IMR-90 (cell line): Measurements from ENCODE around the gene SH3RF3. TPM values are rescaled to one million over a fixed set of nuclear protein-coding genes. Genes with fewer than 3 reads are reported as not detected.

ENCODE experiments used
- ATAC-seq: fragments of 200-7000 bp; cut with Tn5 transposase; 2 replicates; pipeline ENCODE4 v1.9.1; 2020; ENCODE audit warnings: low read depth, mild to moderate bottlenecking, moderate library complexity
- BruUV-seq: library from RNA; stranded (reverse); fragments of 400-500 nt; replicated peaks from 2 replicates; lab custom pipeline; 2021; lab: Mats Ljungman, UMichigan
- CTCF ChIA-PET: fragments of 300-600 bp; formaldehyde crosslinking; extraction: SDS; loops from one replicate; lab custom pipeline; 2021; ENCODE audit warnings: antibody characterized with exemption; lab: Yijun Ruan, JAX
- POLR2A ChIA-PET: fragments of 300-600 bp; sonication (Branson Sonifier 250); formaldehyde crosslinking; loops from one replicate; lab custom pipeline; 2022; ENCODE audit warnings: antibody characterized with exemption; ENCODE audit not compliant: unreplicated experiment; lab: Charles Lee
- DNase-seq: peaks from one replicate; pipeline ENCODE4 v3.0.0; 2013
- H2AFZ ChIP-seq: replicated peaks from 2 replicates; pipeline ENCODE3; 2013; ENCODE audit warnings: low read length, mild to moderate bottlenecking; ENCODE audit not compliant: poor library complexity
- H2AK5ac ChIP-seq: 2 replicates; pipeline ENCODE4 v1.6.1; 2013; ENCODE audit warnings: low read depth, low read length, inconsistent platforms
- H2AK9ac ChIP-seq: replicated peaks from 2 replicates; pipeline ENCODE3; 2013; ENCODE audit warnings: mild to moderate bottlenecking, low read depth, low read length, moderate library complexity; ENCODE audit not compliant: poor library complexity
- H2BK120ac ChIP-seq: 2 replicates; pipeline ENCODE4 v1.6.1; 2013; ENCODE audit warnings: low read depth, low read length, inconsistent platforms
- H2BK15ac ChIP-seq: 3 replicates; pipeline ENCODE4 v1.6.1; 2013; ENCODE audit warnings: low read depth, low read length, inconsistent platforms
- H2BK20ac ChIP-seq: 2 replicates; pipeline ENCODE4 v1.6.1; 2013; ENCODE audit warnings: low read depth, mild to moderate bottlenecking, inconsistent platforms, low read length, moderate library complexity
- H2BK5ac ChIP-seq: 2 replicates; pipeline ENCODE4 v1.6.1; 2013; ENCODE audit warnings: mild to moderate bottlenecking, low read depth, low read length, inconsistent platforms; ENCODE audit not compliant: poor library complexity, severe bottlenecking
- H3K14ac ChIP-seq: replicated peaks from 2 replicates; pipeline ENCODE4 v1.6.1; 2013; ENCODE audit warnings: low read depth, low read length, inconsistent platforms
- H3K18ac ChIP-seq: 2 replicates; pipeline ENCODE4 v1.6.1; 2013; ENCODE audit warnings: low read depth, low read length, control low read depth
- H3K23ac ChIP-seq: 2 replicates; pipeline ENCODE4 v1.6.1; 2013; ENCODE audit warnings: low read depth, low read length, inconsistent platforms
- H3K27ac ChIP-seq: 2 replicates; pipeline ENCODE4 v1.5.1; 2013; ENCODE audit warnings: mild to moderate bottlenecking, control low read depth, low read length; ENCODE audit not compliant: insufficient read depth
- H3K27me3 ChIP-seq: 2 replicates; pipeline ENCODE4 v1.6.1; 2013; ENCODE audit warnings: low read length; ENCODE audit not compliant: control insufficient read depth, insufficient read depth
- H3K36me3 ChIP-seq: 2 replicates; pipeline ENCODE4 v1.6.1; 2013; ENCODE audit warnings: low read length, mixed read lengths; ENCODE audit not compliant: control insufficient read depth, insufficient read depth
- H3K4ac ChIP-seq: 2 replicates; pipeline ENCODE4 v1.6.1; 2013; ENCODE audit warnings: low read depth, low read length, inconsistent platforms
- H3K4me1 ChIP-seq: 2 replicates; pipeline ENCODE4 v1.6.1; 2013; ENCODE audit warnings: low read length, mixed read lengths; ENCODE audit not compliant: control insufficient read depth, insufficient read depth
- H3K4me2 ChIP-seq: 2 replicates; pipeline ENCODE4 v1.6.1; 2013; ENCODE audit warnings: low read depth, mild to moderate bottlenecking, control low read depth, low read length, moderate library complexity
- H3K4me3 ChIP-seq: 2 replicates; pipeline ENCODE4 v1.5.1; 2013; ENCODE audit warnings: low read depth, mild to moderate bottlenecking, control low read depth, low read length, moderate library complexity; ENCODE audit not compliant: insufficient read depth
- H3K56ac ChIP-seq: 2 replicates; pipeline ENCODE4 v1.6.1; 2013; ENCODE audit warnings: low read length, inconsistent platforms; ENCODE audit not compliant: insufficient read depth; ENCODE audit errors: extremely low read depth
- H3K79me1 ChIP-seq, 2 experiments: 2 replicates each; pipeline ENCODE4 v1.6.1; 2013; ENCODE audit warnings: low read length in 2 of 2, inconsistent platforms in 1 of 2, low read depth in 1 of 2
- H3K9ac ChIP-seq: 2 replicates; pipeline ENCODE4 v1.6.1; 2013; ENCODE audit warnings: low read depth, low read length, control low read depth
- H3K9me1 ChIP-seq: 2 replicates; pipeline ENCODE4 v1.6.1; 2013; ENCODE audit warnings: low read length, inconsistent platforms; ENCODE audit not compliant: insufficient read depth
- H3K9me3 ChIP-seq: 2 replicates; pipeline ENCODE4 v1.6.1; 2013; ENCODE audit warnings: low read length; ENCODE audit not compliant: control insufficient read depth, insufficient read depth
- H4K20me1 ChIP-seq: 2 replicates; pipeline ENCODE4 v1.6.1; 2013; ENCODE audit warnings: low read length, inconsistent platforms; ENCODE audit not compliant: insufficient read depth
- H4K5ac ChIP-seq: 2 replicates; pipeline ENCODE4 v1.6.1; 2013; ENCODE audit warnings: mild to moderate bottlenecking, low read depth, low read length, control low read depth
- H4K8ac ChIP-seq, 2 experiments: 2 replicates each; pipeline ENCODE4 v1.6.1; 2013; ENCODE audit warnings: low read depth in 2 of 2, low read length in 2 of 2, control low read depth in 1 of 2, inconsistent platforms in 1 of 2
- H4K91ac ChIP-seq: 2 replicates; pipeline ENCODE4 v1.6.1; 2013; ENCODE audit warnings: low read depth, low read length, inconsistent platforms; ENCODE audit not compliant: insufficient read depth
- BHLHE40 ChIP-seq: fragments of 150-350 bp; IDR thresholded peaks from 2 replicates; pipeline ENCODE4 v1.6.1; 2016; ENCODE audit warnings: mild to moderate bottlenecking, low read depth, low read length
- CEBPB ChIP-seq: IDR thresholded peaks from 2 replicates; pipeline ENCODE4 v1.6.1; 2012; ENCODE audit warnings: low read depth, low read length, improper control_type of control experiment
- CHD1 ChIP-seq: IDR thresholded peaks from 2 replicates; pipeline ENCODE4 v1.6.1; 2012; ENCODE audit warnings: low read depth, low read length, improper control_type of control experiment
- ELK1 ChIP-seq: fragments of 150-350 bp; IDR thresholded peaks from 2 replicates; pipeline ENCODE4 v1.6.1; 2016; ENCODE audit warnings: low read depth, mild to moderate bottlenecking, low read length, moderate library complexity, borderline replicate concordance
- FOS ChIP-seq: fragments of 150-350 bp; IDR thresholded peaks from 2 replicates; pipeline ENCODE4 v1.6.1; 2016; ENCODE audit warnings: low read depth, low read length
- MAFK ChIP-seq: IDR thresholded peaks from 2 replicates; pipeline ENCODE4 v1.6.1; 2012; ENCODE audit warnings: low read depth, low read length, improper control_type of control experiment
- MAZ ChIP-seq: IDR thresholded peaks from 2 replicates; pipeline ENCODE4 v1.6.1; 2012; ENCODE audit warnings: low read depth, mild to moderate bottlenecking, low read length, improper control_type of control experiment, moderate library complexity, borderline replicate concordance
- MXI1 ChIP-seq: IDR thresholded peaks from 2 replicates; pipeline ENCODE4 v1.6.1; 2012; ENCODE audit warnings: low read depth, mild to moderate bottlenecking, low read length, moderate library complexity, borderline replicate concordance
- NFE2L2 ChIP-seq: fragments of 150-350 bp; IDR thresholded peaks from 2 replicates; pipeline ENCODE4 v1.6.1; 2016; ENCODE audit warnings: low read depth, mild to moderate bottlenecking, low read length
- RAD21 ChIP-seq: IDR thresholded peaks from 2 replicates; pipeline ENCODE4 v1.6.1; 2012; ENCODE audit warnings: low read length, improper control_type of control experiment
- RCOR1 ChIP-seq: IDR thresholded peaks from 2 replicates; pipeline ENCODE4 v1.6.1; 2012; ENCODE audit warnings: mild to moderate bottlenecking, low read length, improper control_type of control experiment; ENCODE audit not compliant: insufficient replicate concordance
- RFX5 ChIP-seq: IDR thresholded peaks from 2 replicates; pipeline ENCODE4 v1.8.0; 2012; ENCODE audit warnings: low read depth, mild to moderate bottlenecking, low read length, moderate library complexity
- SMC3 ChIP-seq: fragments of 150-350 bp; IDR thresholded peaks from 2 replicates; pipeline ENCODE4 v1.6.1; 2016; ENCODE audit warnings: low read depth, mild to moderate bottlenecking, antibody characterized with exemption, low read length, moderate library complexity
- USF2 ChIP-seq: fragments of 150-350 bp; IDR thresholded peaks from 2 replicates; pipeline ENCODE4 v1.6.1; 2017; ENCODE audit warnings: mild to moderate bottlenecking, antibody characterized with exemption, low read length, low read depth
- whole genome bisulfite sequencing, 2 experiments: methylation state at CpG; one replicate each; pipeline versions ENCODE4 v1.1.5 to v1.1.7; 2013; ENCODE audit warnings: missing lambda C conversion rate in 2 of 2; ENCODE audit not compliant: insufficient read length in 1 of 2; ENCODE audit errors: extremely low coverage in 2 of 2; 5-methylcytosine and 5-hydroxymethylcytosine counted together
- dilution Hi-C: fragments of 300-500 bp; cut with HindIII; formaldehyde crosslinking; loops from one replicate; pipeline ENCODE4 v1.14.3; 2018; ENCODE audit warnings: low sequenced_read_pairs; ENCODE audit not compliant: unreplicated experiment
- in situ Hi-C: fragments of 300-500 bp; cut with MboI; formaldehyde crosslinking; loops from 3 replicates; pipeline ENCODE4 v1.14.3; 2019; ENCODE audit warnings: low sequenced_read_pairs, inconsistent platforms, mixed read lengths
- intact Hi-C: fragments of 100-400 bp; cut with micrococcal nuclease; formaldehyde crosslinking; loops from 2 replicates; pipeline ENCODE4 v1.10.0; 2022
- polyA plus RNA-seq, 3 experiments: library from polyadenylated mRNA; depleted of rRNA; stranded (reverse); fragments of >200 nt; gene quantifications; 2 replicates each; pipeline ENCODE4 v1.2.3, GENCODE V29; 2012; ENCODE audit warnings: low replicate concordance in 1 of 3
- total RNA-seq: library from RNA; depleted of rRNA; stranded (reverse); fragments of >200 nt; gene quantifications from 2 replicates; pipeline ENCODE4 v1.2.3, GENCODE V29; 2012

Gene SH3RF3
- total and polyA plus RNA-seq, 2 of the 4 experiments (the other 2 are of a cell fraction): 3.4 to 5.3 TPM

DNA sequence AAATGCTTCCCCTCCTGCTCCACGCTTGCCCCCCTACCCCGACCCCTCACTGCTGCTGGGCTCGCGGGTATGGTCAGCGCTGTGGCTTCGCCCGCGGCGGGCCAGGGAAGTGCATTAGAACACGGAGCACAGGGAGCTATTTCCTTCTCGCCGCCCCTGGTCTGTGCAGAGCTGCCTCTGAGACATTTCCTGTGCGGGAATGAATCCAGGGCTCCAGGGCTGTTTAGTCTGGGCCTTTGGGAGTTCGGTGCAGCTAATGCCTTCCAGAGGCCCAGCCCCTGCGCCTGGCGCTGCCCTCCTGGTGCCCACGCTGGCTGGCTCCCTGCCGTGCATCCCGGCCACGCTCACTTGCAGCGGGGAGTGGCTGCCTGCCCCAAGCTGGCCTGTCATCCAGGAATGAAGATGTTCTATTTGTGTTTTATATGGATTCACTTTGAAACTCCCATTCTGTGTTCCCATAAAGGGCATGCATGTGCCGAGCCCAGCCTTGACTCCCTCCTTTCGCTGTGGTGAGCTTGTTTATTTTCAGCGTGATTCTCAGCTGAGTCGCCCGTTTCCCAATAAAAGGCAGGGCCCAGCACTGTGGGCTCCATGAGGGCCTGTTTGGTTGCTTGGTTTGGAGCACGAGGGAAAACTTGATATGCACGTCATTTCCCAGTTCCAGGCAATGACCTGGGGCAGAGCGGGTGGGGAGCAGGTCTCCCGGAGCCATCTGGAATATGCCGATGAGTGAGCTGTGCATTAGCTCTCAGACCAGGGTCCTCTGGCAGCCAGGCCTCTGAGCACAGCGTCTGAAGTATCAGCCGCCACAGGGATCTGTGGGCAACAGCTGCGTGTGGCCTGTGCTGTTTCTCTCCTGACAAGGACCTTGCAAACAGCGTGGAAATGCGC lies 42.7 kb downstream of the SH3RF3 start:
- BruUV-seq: no TSS peak
- H3K9me1 ChIP-seq: peaks cover 51% of the 10 kb centered on the region
- no peaks in the 10 kb centered on the region for H3K36me3 ChIP-seq
- H3K4ac ChIP-seq: peak overlapping the region; percentile 96
- peaks cover 47 to 80% of the 10 kb centered on the region in 2 experiments for H3K79me1 ChIP-seq
- H3K14ac ChIP-seq: peak overlapping the region; percentile 98
- peak overlapping the region; percentile 73 for H3K4me2 ChIP-seq
- ATAC-seq (peak; percentile 85), DNase-seq (peak; percentile 99)
- H3K27me3 ChIP-seq: no peaks in the 10 kb centered on the region
- peak overlapping the region; percentile 49 for H2AK9ac ChIP-seq
- peak overlapping the region; percentile 83 for H2AFZ ChIP-seq
- ChIA-PET CTCF (interaction anchor here (0.5 to 1.3 kb wide), 5 partner anchors 66 to 336 kb away, joined by 3 to 5 read pairs (median 4); no protein-coding TSS in a partner anchor), POLR2A (interaction anchor here (0.6 to 0.7 kb wide), 2 partner anchors 41 to 151 kb away, joined by 3 read pairs; no protein-coding TSS in a partner anchor)
- peak overlapping the region; percentile 96 for H2BK20ac ChIP-seq
- H2BK120ac ChIP-seq: peak overlapping the region; percentile 94
- H2AK5ac ChIP-seq: peak overlapping the region; percentile 97
- H4K5ac ChIP-seq: peak overlapping the region; percentile 75
- 0% methylated on average over 6 of the region's 36 CpGs; no CpG with 5 or more reads in 1 of the 2 experiments for WGBS, 2 experiments
- peak overlapping the region; percentile 21 for H3K4me3 ChIP-seq
- H4K91ac ChIP-seq: peak overlapping the region; percentile 92
- peak overlapping the region; percentile 95 for H3K27ac ChIP-seq
- H3K23ac ChIP-seq: peak overlapping the region; percentile 98
- H3K18ac ChIP-seq: peak overlapping the region; percentile 100
- peak overlapping the region; percentile 94; the same call in 2 of the 3 replicates for H2BK15ac ChIP-seq
- 0 out of 2 replicates have a peak, but pooled peaks cover 2% of the 10 kb centered on the region for H3K9me3 ChIP-seq
- in situ Hi-C loops: no loop called here
- H2BK5ac ChIP-seq: peak overlapping the region; percentile 98
- peak overlapping the region; percentile 77 for H3K56ac ChIP-seq
- peak overlapping the region; percentile 70 to 93 for H4K8ac ChIP-seq
- intact Hi-C loops: loop anchor here (2.0 to 5.0 kb wide), 4 partner anchors 43 to 151 kb away; partner anchors contain the start of gene SH3RF3
- peaks cover 10% of the 10 kb centered on the region; the same call in 1 of the 2 replicates for H4K20me1 ChIP-seq
- dilution Hi-C loops: no loop called here
- H3K9ac ChIP-seq: peak overlapping the region; percentile 72
- H3K4me1 ChIP-seq: peaks cover 44% of the 10 kb centered on the region
- TF ChIP-seq CHD1 (no peak), MAZ (peak; percentile 73; the same call in 1 of the 2 replicates), FOS (peak; percentile 93), CEBPB (peak; percentile 97), SMC3 (no peak; the same call in none of the 2 replicates), RCOR1 (peak; percentile 83), MAFK (peak; percentile 34), USF2 (peak; percentile 78), ELK1 (no peak), RAD21 (peak; percentile 49), NFE2L2 (no peak), MXI1 (peak; percentile 73; the same call in 1 of the 2 replicates), BHLHE40 (peak; percentile 95), RFX5 (no peak)
